ENCODE results near the gene TARS2. TPM values are rescaled to one million over a fixed set of nuclear protein-coding genes. Genes with fewer than 3 reads are reported as not detected.

Gene TARS2
- total RNA-seq, 1 donor from 2014 or later = 14.8 TPM

- DNase-seq = peak; percentile 29
Measured at GRCh38 chr1:150537732-150538684, 50.8 kb downstream of the TARS2 start.

GRCh38 chr1:150543500-150544143 lies 56.4 kb downstream of the TARS2 start:
- peak; percentile 87 for DNase-seq

- DNase-seq = peak; percentile 86
Measured at GRCh38 chr1:150544204-150544603, 57.0 kb downstream of the TARS2 start.

GRCh38 chr1:150545486-150546032 lies 58.3 kb downstream of the TARS2 start:
- no peak for DNase-seq

GRCh38 chr1:150546294-150546937 lies 59.2 kb downstream of the TARS2 start:
- no peak for DNase-seq

- DNase-seq = no peak
Measured at GRCh38 chr1:150548324-150548631, 61.1 kb downstream of the TARS2 start.

GRCh38 chr1:150548632-150549495 lies 61.6 kb downstream of the TARS2 start, which contains the start of gene ADAMTSL4:
Gene ADAMTSL4 (plus strand): TSS chr1:150549408. CDS start chr1:150552289, 2,881 bp downstream.
- peak; percentile 47 for DNase-seq

GRCh38 chr1:150549496-150550221 lies 62.4 kb downstream of the TARS2 start:
- DNase-seq = no peak

GRCh38 chr1:150550222-150551050 lies 63.2 kb downstream of the TARS2 start:
- peak; percentile 55 for DNase-seq

- DNase-seq = no peak
Measured at GRCh38 chr1:150551051-150551783, 64.0 kb downstream of the TARS2 start.

GRCh38 chr1:150551784-150552127 lies 64.5 kb downstream of the TARS2 start:
- no peak for DNase-seq

- DNase-seq = peak; percentile 53
Measured at GRCh38 chr1:150552128-150552910, 65.1 kb downstream of the TARS2 start.

- DNase-seq = no peak
Measured at GRCh38 chr1:150552911-150553289, 65.7 kb downstream of the TARS2 start.

GRCh38 chr1:150553392-150554085 lies 66.3 kb downstream of the TARS2 start:
- no peak for DNase-seq

GRCh38 chr1:150554086-150554452 lies 66.8 kb downstream of the TARS2 start:
- DNase-seq = no peak

- DNase-seq = no peak
Measured at GRCh38 chr1:150555198-150555970, 68.2 kb downstream of the TARS2 start.
